ENCODE results near the gene OBSL1.

OBSL1 gene

GRCh38 chr2:219548990-219549389 lies 22.3 kb downstream of the OBSL1 start:
- DNase-seq (ENCODE audit: low read depth), result no peak

GRCh38 chr2:219547621-219548020 lies 23.7 kb downstream of the OBSL1 start:
- DNase-seq (ENCODE audit: low read depth), result no peak

GRCh38 chr2:219545943-219546352 lies 25.4 kb downstream of the OBSL1 start:
- no peak for DNase-seq (ENCODE audit: low read depth)

- no peak for DNase-seq (ENCODE audit: low read depth)
These were observed 25.9 kb downstream of the OBSL1 start for GRCh38 chr2:219545295-219545942.

- DNase-seq (ENCODE audit: low read depth), result no peak
These were observed 26.8 kb downstream of the OBSL1 start for GRCh38 chr2:219544567-219544966.

GRCh38 chr2:219543596-219544358 lies 27.6 kb downstream of the OBSL1 start, which contains the start of the genes CHPF and TMEM198:
CHPF (minus strand) TSS chr2:219543809; CDS start chr2:219543538, 271 bp downstream.
TMEM198 (plus strand) TSS chr2:219544028; CDS start chr2:219544728, 700 bp downstream.
- DNase-seq (ENCODE audit: low read depth), result peak; percentile 99

- DNase-seq (ENCODE audit: low read depth), result peak; percentile 22
These were observed 28.3 kb downstream of the OBSL1 start for GRCh38 chr2:219542931-219543595.

GRCh38 chr2:219541611-219542180 lies 29.6 kb downstream of the OBSL1 start:
- DNase-seq (ENCODE audit: low read depth), result peak; percentile 24

GRCh38 chr2:219540784-219541504 lies 30.4 kb downstream of the OBSL1 start:
- no peak for DNase-seq (ENCODE audit: low read depth)

- no peak for DNase-seq (ENCODE audit: low read depth)
These were observed 31.2 kb downstream of the OBSL1 start for GRCh38 chr2:219539926-219540678.

- no peak for DNase-seq (ENCODE audit: low read depth)
These were observed 32.2 kb downstream of the OBSL1 start for GRCh38 chr2:219538956-219539788.

GRCh38 chr2:219538504-219538951 lies 32.8 kb downstream of the OBSL1 start:
- no peak for DNase-seq (ENCODE audit: low read depth)

GRCh38 chr2:219537657-219538488 lies 33.5 kb downstream of the OBSL1 start:
- no peak for DNase-seq (ENCODE audit: low read depth)

GRCh38 chr2:219536967-219537366 lies 34.4 kb downstream of the OBSL1 start:
- no peak for DNase-seq (ENCODE audit: low read depth)

GRCh38 chr2:219536425-219536824 lies 34.9 kb downstream of the OBSL1 start:
- DNase-seq (ENCODE audit: low read depth), result no peak

GRCh38 chr2:219533930-219534661 lies 37.2 kb downstream of the OBSL1 start:
- no peak for DNase-seq (ENCODE audit: low read depth)

- DNase-seq (ENCODE audit: low read depth), result no peak
These were observed 39.0 kb downstream of the OBSL1 start for GRCh38 chr2:219532378-219532649.

GRCh38 chr2:219531639-219532377 lies 39.5 kb downstream of the OBSL1 start:
- no peak for DNase-seq (ENCODE audit: low read depth)
